CD4-positive, alpha-beta memory T cell (primary cell): ENCODE data around the gene SEMA5B. TPM values are rescaled to one million over a fixed set of nuclear protein-coding genes. Genes with fewer than 3 reads are reported as not detected.

ENCODE experiments used
- CTCF ChIA-PET: fragments of 350-600 bp; sonication (Branson Sonifier 250); formaldehyde crosslinking; loops from one replicate; lab custom pipeline; 2021; ENCODE audit warnings: inconsistent platforms; ENCODE audit not compliant: partially characterized antibody; lab: Charles Lee
- POLR2A ChIA-PET: fragments of 350-600 bp; sonication (Branson Sonifier 250); formaldehyde crosslinking; loops from one replicate; lab custom pipeline; 2021; ENCODE audit not compliant: partially characterized antibody; lab: Charles Lee
- DNase-seq, 5 donors: peaks; one replicate each; pipeline versions ENCODE4 v3.0.0 to v3.0.0-alpha.2; 2020 to 2022; ENCODE audit warnings: mixed read lengths in 1 of 5
- H3K27ac ChIP-seq: one replicate; pipeline ENCODE4 v1.7.0; 2013; ENCODE audit warnings: low read depth, low read length
- H3K27me3 ChIP-seq: 2 replicates; pipeline ENCODE4 v1.7.0; 2013; ENCODE audit warnings: mild to moderate bottlenecking, low read length, moderate library complexity; ENCODE audit not compliant: insufficient read depth
- H3K36me3 ChIP-seq: 2 replicates; pipeline ENCODE4 v1.7.0; 2013; ENCODE audit warnings: mild to moderate bottlenecking, low read length, moderate library complexity; ENCODE audit not compliant: insufficient read depth
- H3K4me1 ChIP-seq: 2 replicates; pipeline ENCODE4 v1.7.0; 2013; ENCODE audit warnings: mild to moderate bottlenecking, low read length, moderate library complexity; ENCODE audit not compliant: insufficient read depth
- H3K4me3 ChIP-seq, 2 donors: one replicate each; pipeline ENCODE4 v1.7.0; 2013; ENCODE audit warnings: low read length in 2 of 2, mild to moderate bottlenecking in 1 of 2
- H3K9me3 ChIP-seq, 2 donors: one replicate each; pipeline ENCODE4 v1.7.0; 2013; ENCODE audit warnings: low read length in 2 of 2, control low read depth in 1 of 2; ENCODE audit not compliant: control insufficient read depth in 1 of 2
- H3K27ac Mint-ChIP-seq, 7 donors: one replicate each; pipeline ENCODE4 v1.8.0; 2020 to 2021; ENCODE audit warnings: mixed read lengths in 7 of 7, mild to moderate bottlenecking in 6 of 7, inconsistent platforms in 3 of 7, moderate library complexity in 3 of 7
- H3K27me3 Mint-ChIP-seq, 2 donors: one replicate each; pipeline ENCODE4 v1.8.0; 2020 to 2021; ENCODE audit warnings: mixed read lengths in 2 of 2
- H3K36me3 Mint-ChIP-seq, 2 donors: one replicate each; pipeline ENCODE4 v1.8.0; 2020 to 2021; ENCODE audit warnings: mixed read lengths in 2 of 2, inconsistent platforms in 1 of 2, mild to moderate bottlenecking in 1 of 2
- H3K4me1 Mint-ChIP-seq, 4 donors: one replicate each; pipeline ENCODE4 v1.8.0; 2020 to 2021; ENCODE audit warnings: mixed read lengths in 4 of 4, mild to moderate bottlenecking in 1 of 4
- H3K4me3 Mint-ChIP-seq, 8 donors: one replicate each; pipeline ENCODE4 v1.8.0; 2020 to 2021; ENCODE audit warnings: mixed read lengths in 8 of 8, mild to moderate bottlenecking in 7 of 8, moderate library complexity in 6 of 8, inconsistent platforms in 3 of 8
- H3K9me3 Mint-ChIP-seq, 8 donors: one replicate each; pipeline ENCODE4 v1.8.0; 2020 to 2021; ENCODE audit warnings: mixed read lengths in 8 of 8, mild to moderate bottlenecking in 5 of 8, inconsistent platforms in 3 of 8, moderate library complexity in 1 of 8
- intact Hi-C: fragments of 100-400 bp; cut with micrococcal nuclease; formaldehyde crosslinking; loops from one replicate; pipeline ENCODE4 v1.15.1; 2023
- polyA plus RNA-seq, 2 donors: library from polyadenylated mRNA; unstranded; fragments of 300-500 nt; fragmentation: Illumina TruSeq; gene quantifications; one replicate each; pipeline ENCODE4 v1.2.3, GENCODE V29; 2021
- total RNA-seq, 2 experiments: library from RNA; stranded (reverse); gene quantifications; one replicate each; pipeline ENCODE4 v1.2.3, GENCODE V29; 2021

Gene SEMA5B
- total and polyA plus RNA-seq, 4 experiments from 2014 or later, result not detected

GRCh38 chr3:123058505-123058904 lies 30.9 kb upstream of the SEMA5B start:
- H3K4me1 Mint-ChIP-seq, result no peaks in the 10 kb centered on the region
- Histone ChIP-seq H3K27ac (no peak overlapping the region), H3K27me3 (no peaks in the 10 kb centered on the region), H3K4me3 (no peak overlapping the region), H3K36me3 (no peaks in the 10 kb centered on the region), H3K9me3 (no peaks in the 10 kb centered on the region), H3K4me1 (no peaks in the 10 kb centered on the region)
- no peaks in the 10 kb centered on the region for H3K9me3 Mint-ChIP-seq
- ChIA-PET CTCF (no interaction called here), POLR2A (no interaction called here)
- intact Hi-C loops, result no loop called here
- H3K4me3 Mint-ChIP-seq, result no peak overlapping the region
- H3K27ac Mint-ChIP-seq, result no peak overlapping the region
- no peak for DNase-seq
- peaks cover 2 to 9% of the 10 kb centered on the region in 2 donors for H3K27me3 Mint-ChIP-seq
- no peaks in the 10 kb centered on the region for H3K36me3 Mint-ChIP-seq

GRCh38 chr3:123055352-123055751 lies 27.8 kb upstream of the SEMA5B start:
- Histone ChIP-seq H3K27ac (no peak overlapping the region), H3K36me3 (no peaks in the 10 kb centered on the region), H3K4me3 (no peak overlapping the region), H3K4me1 (no peaks in the 10 kb centered on the region), H3K27me3 (no peaks in the 10 kb centered on the region), H3K9me3 (no peaks in the 10 kb centered on the region)
- intact Hi-C loops, result no loop called here
- no peaks in the 10 kb centered on the region for H3K9me3 Mint-ChIP-seq
- ChIA-PET CTCF (no interaction called here), POLR2A (no interaction called here)
- no peak overlapping the region for H3K27ac Mint-ChIP-seq
- peaks cover 3 to 10% of the 10 kb centered on the region in 2 donors for H3K27me3 Mint-ChIP-seq
- no peaks in the 10 kb centered on the region for H3K36me3 Mint-ChIP-seq
- DNase-seq, result no peak
- no peak overlapping the region for H3K4me3 Mint-ChIP-seq
- H3K4me1 Mint-ChIP-seq, result no peaks in the 10 kb centered on the region

- Histone ChIP-seq H3K27ac (no peak overlapping the region), H3K36me3 (no peaks in the 10 kb centered on the region), H3K27me3 (no peaks in the 10 kb centered on the region), H3K4me3 (no peak overlapping the region), H3K9me3 (no peaks in the 10 kb centered on the region), H3K4me1 (no peaks in the 10 kb centered on the region)
- DNase-seq, result no peak
- ChIA-PET CTCF (no interaction called here), POLR2A (no interaction called here)
- Mint-ChIP-seq H3K4me3 (no peak overlapping the region), H3K4me1 (no peaks in the 10 kb centered on the region), H3K9me3 (no peaks in the 10 kb centered on the region), H3K27ac (peak overlapping the region in 1 of 7 donors; percentile 81), H3K27me3 (peaks cover 3 to 10% of the 10 kb centered on the region in 2 donors), H3K36me3 (no peaks in the 10 kb centered on the region)
- intact Hi-C loops, result no loop called here
Measured at GRCh38 chr3:123054931-123055330, 27.4 kb upstream of the SEMA5B start.

GRCh38 chr3:123054109-123054778 lies 26.7 kb upstream of the SEMA5B start:
- no peak for DNase-seq
- Histone ChIP-seq H3K4me1 (no peaks in the 10 kb centered on the region), H3K4me3 (no peak overlapping the region), H3K9me3 (no peaks in the 10 kb centered on the region), H3K27ac (no peak overlapping the region), H3K27me3 (no peaks in the 10 kb centered on the region), H3K36me3 (no peaks in the 10 kb centered on the region)
- no peaks in the 10 kb centered on the region for H3K4me1 Mint-ChIP-seq
- H3K4me3 Mint-ChIP-seq, result no peak overlapping the region
- peaks cover 3 to 12% of the 10 kb centered on the region in 2 donors for H3K27me3 Mint-ChIP-seq
- H3K9me3 Mint-ChIP-seq, result no peaks in the 10 kb centered on the region
- no peaks in the 10 kb centered on the region for H3K36me3 Mint-ChIP-seq
- CTCF ChIA-PET, result no interaction called here
- POLR2A ChIA-PET, result no interaction called here
- intact Hi-C loops, result no loop called here
- H3K27ac Mint-ChIP-seq, result peak overlapping the region in 2 of 7 donors; percentile 23 to 81

- no peak overlapping the region for H3K4me3 Mint-ChIP-seq
- no peaks in the 10 kb centered on the region for H3K36me3 Mint-ChIP-seq
- ChIA-PET POLR2A (no interaction called here), CTCF (no interaction called here)
- no peaks in the 10 kb centered on the region for H3K9me3 Mint-ChIP-seq
- DNase-seq, result no peak
- H3K27ac Mint-ChIP-seq, result no peak overlapping the region
- Histone ChIP-seq H3K27me3 (no peaks in the 10 kb centered on the region), H3K4me3 (no peak overlapping the region), H3K9me3 (no peaks in the 10 kb centered on the region), H3K36me3 (no peaks in the 10 kb centered on the region), H3K4me1 (no peaks in the 10 kb centered on the region), H3K27ac (no peak overlapping the region)
- intact Hi-C loops, result no loop called here
- H3K27me3 Mint-ChIP-seq, result peaks cover 3 to 12% of the 10 kb centered on the region in 2 donors
- no peaks in the 10 kb centered on the region for H3K4me1 Mint-ChIP-seq
Measured at GRCh38 chr3:123053107-123053506, 25.5 kb upstream of the SEMA5B start.

- intact Hi-C loops, result no loop called here
- DNase-seq, result no peak
- POLR2A ChIA-PET, result no interaction called here
- H3K4me1 ChIP-seq, result no peaks in the 10 kb centered on the region
- H3K4me3 ChIP-seq, result no peak overlapping the region
- no peaks in the 10 kb centered on the region for H3K36me3 ChIP-seq
- Mint-ChIP-seq H3K27ac (no peak overlapping the region), H3K4me1 (no peaks in the 10 kb centered on the region), H3K27me3 (peaks cover 3 to 12% of the 10 kb centered on the region in 2 donors), H3K9me3 (no peaks in the 10 kb centered on the region), H3K4me3 (no peak overlapping the region), H3K36me3 (no peaks in the 10 kb centered on the region)
- no peaks in the 10 kb centered on the region for H3K9me3 ChIP-seq
- no peak overlapping the region for H3K27ac ChIP-seq
- CTCF ChIA-PET, result no interaction called here
- no peaks in the 10 kb centered on the region for H3K27me3 ChIP-seq
Measured at GRCh38 chr3:123050666-123051065, 23.1 kb upstream of the SEMA5B start.

GRCh38 chr3:123048480-123049237 lies 21.1 kb upstream of the SEMA5B start:
- CTCF ChIA-PET, result no interaction called here
- no peaks in the 10 kb centered on the region for H3K36me3 Mint-ChIP-seq
- H3K27me3 ChIP-seq, result no peaks in the 10 kb centered on the region
- peaks cover 3 to 10% of the 10 kb centered on the region in 2 donors for H3K27me3 Mint-ChIP-seq
- no peak overlapping the region for H3K4me3 ChIP-seq
- POLR2A ChIA-PET, result no interaction called here
- no peak overlapping the region for H3K4me3 Mint-ChIP-seq
- no peak overlapping the region for H3K27ac ChIP-seq
- intact Hi-C loops, result no loop called here
- H3K9me3 Mint-ChIP-seq, result no peaks in the 10 kb centered on the region
- H3K36me3 ChIP-seq, result no peaks in the 10 kb centered on the region
- DNase-seq, result no peak
- no peaks in the 10 kb centered on the region for H3K4me1 Mint-ChIP-seq
- no peaks in the 10 kb centered on the region for H3K9me3 ChIP-seq
- no peaks in the 10 kb centered on the region for H3K4me1 ChIP-seq
- no peak overlapping the region for H3K27ac Mint-ChIP-seq
